GM18870 (cell line): Measurements from ENCODE around the gene TBC1D4.
"Not testable (repeated sequence)": the region's sequence is repeated elsewhere in the genome, so short reads cannot be mapped to it uniquely, and the experiment has no call there.

Experiments used
- ATAC-seq: cut with Tn5 transposase; IDR thresholded peaks from one replicate; pipeline ENCODE4 v1.9.1; 2021; ENCODE audit warnings: moderate library complexity; ENCODE audit not compliant: unreplicated experiment

Gene TBC1D4

DNA sequence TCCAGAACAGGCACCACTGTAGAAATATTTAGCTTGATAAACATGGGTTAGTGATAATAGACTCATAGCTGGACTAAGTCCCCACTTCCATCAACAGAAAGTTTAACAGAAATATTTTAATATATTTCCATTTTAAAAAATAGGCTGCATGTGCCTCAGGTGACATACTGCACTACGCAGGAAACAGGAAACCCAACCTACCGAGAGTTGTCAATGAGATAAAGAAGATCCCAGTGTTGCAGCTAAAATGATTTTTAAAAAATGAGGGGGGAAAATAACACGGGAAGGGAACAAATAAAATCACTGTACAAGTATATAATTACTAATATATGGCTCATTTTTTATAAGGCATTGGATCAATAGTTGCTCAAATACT, 154.8 kb downstream of the TBC1D4 start:
- peak; percentile 8 for ATAC-seq

DNA sequence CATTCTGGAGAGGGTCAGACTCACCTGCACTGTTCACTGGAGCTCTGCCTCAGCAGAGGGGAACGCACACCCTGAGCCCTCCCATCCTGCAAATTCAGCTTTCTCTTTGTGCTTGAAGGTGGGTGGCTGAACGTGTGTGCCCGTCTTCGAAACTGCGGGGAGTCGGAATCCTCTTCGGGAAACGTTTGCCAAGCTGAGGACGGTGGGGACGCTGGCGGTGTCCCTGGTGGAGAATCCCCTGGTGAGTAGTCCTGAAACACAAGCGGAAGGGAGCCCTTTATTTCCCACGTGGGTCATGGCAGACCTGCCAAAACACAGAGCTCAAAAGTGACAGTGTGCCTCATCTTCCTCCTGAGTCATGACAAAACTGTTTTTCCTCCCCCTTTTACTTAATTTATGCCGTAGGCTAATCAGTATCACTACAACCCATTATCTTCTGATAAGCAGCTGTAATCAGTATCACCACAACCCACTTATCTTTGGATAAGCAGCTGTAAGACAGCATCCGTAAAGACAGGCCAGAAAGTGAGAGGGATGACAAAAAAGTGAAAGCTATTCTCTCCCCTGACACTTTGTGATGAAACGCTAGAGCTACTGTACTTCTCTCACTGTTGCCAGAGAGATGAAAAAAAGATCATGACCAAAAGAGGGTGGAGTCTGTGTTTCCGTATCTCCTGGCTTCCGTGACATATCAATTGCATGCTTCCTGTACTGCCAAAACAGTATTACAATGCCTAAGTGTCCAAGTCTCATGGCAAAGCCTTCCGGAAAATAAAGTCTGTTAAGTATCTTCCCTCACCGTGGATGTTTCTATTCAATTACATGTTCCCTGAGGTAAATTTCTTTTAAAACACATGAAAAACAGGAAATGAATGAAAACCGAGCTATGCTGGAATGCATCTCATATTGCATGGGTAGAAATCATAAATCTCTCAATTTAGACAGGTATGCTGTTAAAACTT, 155.5 kb downstream of the TBC1D4 start:
- ATAC-seq = peak; percentile 92

DNA sequence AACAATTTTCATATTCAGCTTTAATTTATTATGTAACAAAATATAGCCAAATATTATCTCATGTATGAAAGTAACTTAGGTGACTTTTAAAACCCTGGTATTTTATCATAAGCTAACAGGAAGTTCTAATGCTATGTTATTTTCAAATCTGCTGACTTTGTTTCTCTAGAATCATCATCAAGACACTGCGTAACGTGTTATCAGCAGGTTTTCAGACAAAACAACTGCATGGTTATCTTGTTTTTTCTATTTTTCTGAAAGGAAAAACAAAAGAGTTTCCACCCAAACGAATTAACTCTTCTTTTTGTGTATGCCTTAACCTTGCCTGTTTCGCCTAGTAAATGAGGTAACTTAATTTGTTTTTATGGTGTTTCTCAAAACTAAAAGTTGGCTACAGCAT, 156.3 kb downstream of the TBC1D4 start:
- ATAC-seq = no peak

DNA sequence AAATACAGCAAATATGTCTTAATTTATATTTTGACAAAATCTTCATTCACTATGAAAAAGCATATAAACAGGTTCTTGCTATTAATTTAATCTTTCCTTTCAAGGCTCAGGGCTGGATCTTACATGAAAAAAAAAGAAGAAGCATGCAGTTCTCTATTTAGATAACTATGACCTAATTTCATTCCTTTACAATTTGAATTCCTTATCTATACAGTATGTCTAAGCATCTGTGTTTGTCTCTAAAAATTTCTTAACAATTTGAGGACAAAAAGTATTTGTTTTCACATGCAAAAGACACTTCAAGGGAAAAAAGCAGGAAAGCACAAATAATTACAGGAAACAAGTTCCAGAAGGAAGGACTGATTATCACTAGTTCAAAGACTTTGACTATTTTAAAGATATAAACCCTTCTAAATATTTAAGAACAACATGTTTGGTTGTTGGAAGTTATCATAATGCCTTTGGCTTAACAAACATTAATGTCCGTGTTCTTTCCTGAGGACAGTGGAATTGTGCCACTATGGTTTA, 157.5 kb downstream of the TBC1D4 start:
- no peak for ATAC-seq

DNA sequence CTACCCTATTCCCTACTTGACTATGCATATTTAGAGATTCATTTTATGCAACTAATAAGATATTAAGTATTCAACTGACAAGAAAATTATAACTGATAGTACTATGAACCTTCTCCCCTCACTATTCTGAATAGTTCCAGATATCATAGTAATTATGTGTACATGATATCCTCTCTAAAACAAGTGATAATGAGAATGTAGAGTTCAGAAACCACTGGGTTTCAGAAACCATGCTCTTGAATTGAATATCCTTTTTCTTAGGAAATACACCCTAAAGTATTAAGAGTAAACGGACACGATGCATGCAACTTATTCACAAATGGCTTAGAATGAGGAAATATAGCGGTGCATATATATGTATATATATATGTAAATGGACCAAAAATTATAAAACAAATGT, 160.9 kb downstream of the TBC1D4 start:
- ATAC-seq = no peak

DNA sequence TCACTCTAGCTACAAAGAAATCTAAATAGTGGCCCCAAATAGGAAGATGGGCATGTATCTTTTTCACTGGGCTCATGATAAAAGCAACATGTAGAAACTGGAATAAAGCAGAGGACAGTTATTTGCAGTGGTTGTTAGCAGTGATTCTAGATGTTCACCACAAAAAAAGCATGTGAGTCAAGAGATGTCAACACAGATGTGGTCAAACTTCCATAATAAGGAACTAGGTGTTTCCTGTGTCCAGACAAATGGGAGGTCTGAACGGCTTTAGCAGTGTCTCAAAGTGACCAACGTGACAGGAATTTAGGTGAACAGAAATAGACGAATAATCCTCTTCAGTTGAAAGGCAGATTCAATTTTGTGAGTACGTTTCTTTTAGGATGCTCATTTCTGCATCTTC, 162.7 kb downstream of the TBC1D4 start:
- no peak for ATAC-seq

DNA sequence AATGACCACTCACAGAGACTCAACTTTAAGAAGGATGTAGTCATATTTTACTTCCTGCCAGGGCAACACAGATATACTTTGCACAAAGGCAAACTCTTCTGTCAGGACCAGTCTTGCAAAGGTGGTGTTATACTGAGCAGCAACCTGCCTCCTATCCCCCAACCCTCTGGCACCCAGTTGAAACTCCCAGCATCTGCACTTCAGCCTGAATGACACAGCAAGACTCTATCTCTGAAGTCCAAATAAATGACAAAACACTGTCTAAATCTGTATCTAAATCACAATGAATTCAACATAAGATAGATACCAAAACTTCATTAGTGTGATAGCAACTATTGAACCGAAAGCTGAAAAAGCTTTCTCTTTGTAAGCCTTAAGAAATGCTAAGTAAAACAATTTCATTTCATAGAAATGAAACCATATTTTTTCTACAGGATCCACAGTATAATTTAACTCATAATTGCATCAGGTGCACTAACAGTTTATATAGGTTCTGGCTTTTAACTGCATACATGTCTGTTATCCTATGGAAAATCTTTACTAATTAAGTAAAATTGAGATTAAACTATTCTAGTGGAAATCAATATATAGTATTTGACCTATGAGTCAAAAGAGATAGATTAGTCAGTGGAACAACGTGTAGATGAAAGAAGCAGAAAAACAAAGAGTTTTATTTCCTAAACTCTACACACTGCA, 163.7 kb downstream of the TBC1D4 start:
- ATAC-seq = no peak

DNA sequence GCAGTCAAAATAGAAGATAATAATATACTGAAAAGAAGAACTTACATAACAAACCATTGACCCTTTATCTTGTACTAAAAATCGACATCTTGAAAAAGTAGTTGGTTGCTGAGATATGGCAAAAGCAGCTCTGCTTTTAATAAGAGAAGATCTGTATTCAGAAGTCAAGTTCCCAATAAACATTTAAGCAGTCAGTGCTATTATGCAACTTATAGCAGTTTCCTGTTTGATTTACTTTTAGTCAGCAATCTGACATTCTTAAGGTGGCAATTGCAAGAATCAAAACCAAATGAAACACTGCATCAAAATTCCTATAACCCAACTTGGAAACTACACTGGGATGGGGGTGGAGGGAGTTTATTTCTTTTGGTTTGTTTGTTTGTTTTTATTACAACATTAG, 165.5 kb downstream of the TBC1D4 start:
- no peak for ATAC-seq

DNA sequence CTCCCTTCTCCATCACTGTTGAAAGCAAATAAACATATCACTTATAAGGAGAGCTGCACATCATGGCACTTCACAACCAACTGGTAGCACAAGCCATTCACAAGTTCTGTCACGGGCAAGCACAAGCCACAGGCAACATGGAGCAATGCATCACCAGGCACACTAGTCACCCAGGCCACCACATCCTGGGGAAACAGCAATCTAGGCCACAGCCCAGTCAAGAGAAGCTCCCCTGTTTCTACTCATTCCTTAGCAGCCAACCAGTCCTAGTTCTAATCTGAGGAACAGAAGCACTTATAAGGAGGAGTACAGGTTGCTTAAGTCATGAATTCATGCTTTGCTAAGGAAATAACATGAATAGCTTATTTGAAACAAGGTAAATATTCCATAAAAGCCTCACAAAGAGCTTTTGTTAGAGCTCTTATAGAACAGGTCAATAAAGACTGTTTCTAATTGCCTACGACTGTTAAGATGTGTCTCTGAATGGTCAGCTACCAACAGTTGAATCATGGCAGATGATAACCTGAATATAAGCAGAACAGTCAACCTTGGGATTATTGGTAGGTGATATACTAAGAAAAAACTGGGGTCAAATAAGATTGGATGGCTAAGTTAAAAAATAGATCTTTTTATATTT, 169.0 kb downstream of the TBC1D4 start:
- ATAC-seq = peak; percentile 37

DNA sequence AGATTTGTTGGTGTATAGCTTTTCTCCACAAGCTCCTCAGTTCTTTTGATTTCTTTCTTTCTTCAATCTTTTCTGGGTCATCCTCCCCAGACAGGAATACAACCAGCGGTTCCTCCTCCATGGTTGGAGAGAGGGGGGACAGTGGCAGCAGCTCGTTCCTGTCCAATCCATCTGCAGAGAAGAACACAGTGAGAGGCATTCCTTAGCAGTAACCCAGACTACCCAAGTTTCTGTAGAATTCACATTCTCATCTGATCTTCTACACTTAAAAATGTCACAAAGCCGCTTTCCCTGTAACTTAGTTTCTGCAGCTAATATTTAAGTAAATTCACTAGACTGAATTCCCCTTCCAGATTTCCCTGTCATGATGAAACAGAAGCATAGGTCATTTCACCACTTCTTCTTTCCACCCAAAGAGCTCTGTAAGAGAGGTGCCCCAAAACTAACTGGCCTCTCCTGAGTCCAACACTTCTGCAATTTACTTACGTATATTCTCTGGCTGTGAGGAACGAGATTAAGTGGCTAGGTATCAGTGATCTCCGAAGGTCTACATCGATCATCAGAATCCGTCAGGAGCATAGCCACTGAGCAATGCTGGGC, 171.9 kb downstream of the TBC1D4 start:
- ATAC-seq = no peak

DNA sequence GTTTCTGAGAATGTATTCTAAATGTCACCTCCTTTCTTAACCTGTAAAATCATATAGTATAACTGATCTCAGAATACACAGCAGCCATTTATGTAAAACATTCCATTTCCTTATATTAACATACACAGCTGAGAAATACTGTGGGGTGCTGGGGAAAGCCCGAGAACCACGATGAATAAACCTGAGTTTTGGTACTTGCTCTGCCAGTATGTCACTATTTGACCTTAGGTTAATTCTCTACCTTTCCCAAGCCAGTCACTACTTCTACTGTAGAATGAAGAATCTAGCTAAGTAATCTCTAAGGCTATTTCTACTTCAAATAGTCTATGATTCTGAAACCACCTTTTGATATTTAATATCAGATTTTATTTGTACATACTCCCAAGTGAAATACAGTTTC, 173.7 kb downstream of the TBC1D4 start:
- ATAC-seq = peak; percentile 48

DNA sequence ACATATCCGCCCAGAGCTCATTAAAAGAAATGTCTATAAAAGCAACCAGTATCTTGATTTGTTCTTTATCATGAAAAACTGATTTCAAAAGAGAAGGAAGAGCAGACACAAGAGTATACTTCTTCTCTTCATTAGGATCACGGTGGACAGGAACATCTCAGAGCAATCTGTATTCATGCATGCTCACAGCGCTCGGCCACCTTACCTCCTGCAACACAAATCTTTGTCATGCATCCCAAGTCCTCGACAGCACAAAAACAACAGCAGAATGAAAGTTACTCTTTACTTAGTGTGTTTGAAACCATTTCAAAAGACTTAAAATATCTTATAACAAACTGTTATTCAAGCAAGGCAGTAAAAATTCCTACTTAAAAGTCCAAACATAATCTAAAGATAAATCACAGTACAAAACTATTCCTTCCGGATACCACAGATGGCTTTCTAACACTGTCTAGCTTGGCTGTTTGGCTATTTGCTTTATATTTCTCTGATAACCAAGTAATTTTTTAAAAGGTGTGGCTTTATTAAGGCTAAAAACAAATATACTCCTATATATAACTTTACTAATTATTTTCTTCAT, 174.5 kb downstream of the TBC1D4 start:
- ATAC-seq = no peak

DNA sequence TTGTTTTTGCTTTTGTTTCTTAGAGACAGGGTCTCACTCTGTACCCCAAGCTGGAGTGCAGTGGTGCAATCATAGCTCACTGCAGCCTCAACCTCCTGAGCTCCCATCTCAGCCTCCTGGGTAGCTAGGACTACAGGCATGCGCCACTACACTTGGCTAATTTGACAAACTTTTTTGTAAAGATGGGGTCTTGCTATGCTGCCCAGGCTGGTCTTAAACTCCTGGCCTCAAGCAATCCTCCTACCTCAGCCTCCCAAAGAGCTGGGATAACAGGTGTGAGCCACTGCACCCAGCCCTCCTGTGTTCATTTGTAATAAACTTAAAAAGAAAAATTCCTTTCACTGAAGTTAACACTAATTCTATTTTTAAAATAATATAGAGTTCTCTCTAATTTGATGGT, 175.0 kb downstream of the TBC1D4 start:
- ATAC-seq = not testable (repeated sequence)

DNA sequence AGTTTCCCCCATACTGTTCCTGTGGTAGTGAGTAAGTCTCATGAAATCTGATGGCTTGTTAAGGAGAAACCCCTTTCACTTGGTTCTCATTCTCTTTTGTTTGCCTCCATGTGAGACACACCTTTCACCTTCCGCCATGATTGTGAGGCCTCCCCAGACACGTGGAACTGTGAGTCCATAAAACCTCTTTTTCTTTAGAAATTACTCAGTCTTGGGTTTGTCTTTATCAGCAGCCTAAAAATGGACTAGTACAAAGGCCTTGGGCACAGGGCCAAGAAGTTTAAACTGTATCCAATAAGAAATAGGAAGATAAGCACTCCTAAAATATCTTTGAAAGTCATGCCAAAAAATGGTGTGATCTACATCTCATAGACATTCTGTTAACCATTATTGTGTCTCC, 176.9 kb downstream of the TBC1D4 start:
- ATAC-seq = no peak

DNA sequence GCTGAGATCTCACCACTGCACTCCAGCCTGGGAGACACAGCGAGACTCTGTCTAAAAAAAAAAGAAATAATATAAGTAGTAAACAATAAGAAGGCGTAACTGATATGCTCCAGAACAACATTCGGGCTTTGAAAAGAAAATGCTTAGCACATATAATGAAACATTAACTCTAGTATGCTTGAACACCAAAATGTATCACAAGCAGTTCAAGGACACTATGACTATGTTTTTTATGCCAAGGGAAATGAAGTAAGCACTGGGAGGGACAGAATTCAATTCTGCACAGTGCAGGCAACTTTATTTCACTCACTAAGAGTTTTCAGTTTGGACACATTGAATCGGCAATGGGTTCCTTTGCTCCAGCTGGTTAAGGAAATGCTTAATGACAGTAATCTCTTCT, 178.7 kb downstream of the TBC1D4 start:
- ATAC-seq = no peak

DNA sequence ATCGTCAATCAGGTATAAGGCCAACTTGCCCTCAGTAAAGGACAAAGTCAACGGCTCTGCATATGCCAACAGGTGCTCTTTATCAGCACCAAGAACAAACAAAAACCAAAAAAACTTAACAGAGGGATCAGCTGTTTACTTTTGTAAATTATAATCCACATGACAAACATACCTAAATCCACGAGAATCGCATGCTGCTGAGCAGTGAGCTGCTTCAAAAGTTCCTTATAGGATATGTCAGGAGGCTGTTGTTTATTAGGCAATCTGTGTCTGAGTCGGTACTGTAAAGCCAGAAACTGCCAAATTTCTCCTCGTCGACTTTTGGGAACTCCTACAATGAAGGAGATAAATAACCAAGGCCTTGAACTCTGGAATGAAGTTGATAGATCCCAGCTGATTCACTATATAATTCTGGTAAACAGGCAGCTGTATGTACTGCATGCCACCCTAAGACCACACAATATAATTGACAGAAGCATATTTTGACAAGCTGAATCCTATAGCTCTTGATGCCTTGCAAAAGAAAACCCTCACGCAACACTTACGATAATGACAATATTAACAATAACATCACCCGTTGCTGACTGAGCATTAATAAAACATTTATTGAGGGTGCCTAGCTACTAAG, 179.8 kb downstream of the TBC1D4 start:
- no peak for ATAC-seq

DNA sequence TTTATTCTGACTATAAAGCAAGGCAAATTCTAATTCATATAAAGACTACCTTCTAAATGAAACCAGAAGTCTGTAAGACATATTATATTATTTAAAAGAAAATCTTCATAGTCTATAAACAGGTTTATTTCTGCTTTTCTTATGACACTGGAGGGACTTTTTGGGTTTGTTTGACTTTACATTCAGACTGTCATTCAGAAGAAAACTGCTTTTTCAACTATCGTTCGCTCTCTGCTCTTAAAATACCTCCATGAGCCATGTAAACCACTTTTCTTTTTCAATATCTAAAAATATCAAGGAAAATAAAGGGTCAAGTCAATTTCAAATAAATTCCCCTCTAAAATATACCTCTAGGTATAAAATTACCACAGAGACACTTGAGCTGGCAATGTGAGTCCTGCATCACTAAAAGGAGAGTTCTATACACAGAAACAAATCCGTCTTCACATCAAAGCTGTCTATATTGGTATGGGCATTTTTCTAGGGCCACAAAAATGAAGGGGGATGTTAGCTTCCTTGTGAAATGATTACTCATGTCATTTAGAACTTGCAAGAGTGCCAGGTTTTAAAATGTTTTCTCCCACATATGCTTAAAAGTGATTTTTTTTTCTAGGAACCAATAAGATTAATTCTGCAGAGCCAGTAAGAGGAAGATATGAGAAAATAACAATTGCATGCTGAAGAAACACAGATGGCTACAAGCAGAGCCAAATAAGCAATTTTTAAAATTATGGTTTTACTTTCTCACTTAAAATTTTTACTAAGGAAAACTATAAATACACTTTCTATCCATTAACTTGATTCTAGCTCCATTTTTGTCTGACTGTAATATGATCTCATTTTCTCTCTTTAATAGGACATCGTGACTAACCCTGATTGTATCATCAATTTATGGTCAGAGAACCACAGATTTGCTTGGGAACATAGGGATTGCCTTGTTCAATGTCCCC, 181.8 kb downstream of the TBC1D4 start:
- ATAC-seq = no peak

DNA sequence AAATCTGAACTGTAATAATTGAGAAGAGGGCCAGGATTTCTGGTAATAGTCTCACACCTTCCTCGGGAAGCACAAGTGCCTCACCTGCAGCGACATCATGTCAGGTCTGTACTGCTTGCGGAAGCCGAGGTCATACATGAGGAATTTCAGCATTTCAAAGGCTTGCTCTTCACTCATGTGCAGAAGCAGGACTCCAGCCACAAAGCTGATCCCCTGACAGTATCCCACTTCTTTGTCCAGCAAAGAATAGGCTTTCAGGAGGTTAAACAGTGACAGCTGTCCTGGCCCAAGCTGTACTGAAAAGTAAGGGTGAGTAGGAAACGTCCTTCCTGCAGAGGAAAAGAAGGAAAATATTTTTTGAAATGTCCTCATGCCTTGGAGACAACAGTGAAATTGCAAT, 182.7 kb downstream of the TBC1D4 start:
- ATAC-seq = no peak

DNA sequence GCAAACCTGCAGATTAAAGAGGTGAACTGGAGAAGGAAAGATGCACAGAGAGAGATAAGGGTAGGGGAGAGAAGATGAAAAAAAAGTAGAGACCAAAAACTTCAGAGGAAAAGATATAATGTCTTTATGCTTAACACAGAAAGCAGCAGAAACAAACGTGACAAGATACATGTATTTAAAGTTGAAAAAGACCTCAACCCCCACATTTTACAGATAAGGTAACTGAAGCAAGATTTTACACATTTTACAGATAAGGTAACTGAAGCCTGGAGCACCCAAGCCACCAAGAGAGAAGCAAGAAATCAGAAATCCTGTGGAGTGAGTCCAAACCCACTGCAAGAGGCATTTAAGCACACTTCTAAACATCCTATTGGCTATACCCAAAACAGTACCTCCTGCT, 185.3 kb downstream of the TBC1D4 start:
- no peak for ATAC-seq
